HG03575 (cell line): ENCODE measurements around the gene MTM1.

Experiments
- ATAC-seq: cut with Tn5 transposase; IDR thresholded peaks from one replicate; pipeline ENCODE4 v1.9.1; 2021; ENCODE audit not compliant: unreplicated experiment, insufficient number of reproducible peaks, low FRiP score; ENCODE audit errors: extremely low read depth

Gene MTM1

DNA sequence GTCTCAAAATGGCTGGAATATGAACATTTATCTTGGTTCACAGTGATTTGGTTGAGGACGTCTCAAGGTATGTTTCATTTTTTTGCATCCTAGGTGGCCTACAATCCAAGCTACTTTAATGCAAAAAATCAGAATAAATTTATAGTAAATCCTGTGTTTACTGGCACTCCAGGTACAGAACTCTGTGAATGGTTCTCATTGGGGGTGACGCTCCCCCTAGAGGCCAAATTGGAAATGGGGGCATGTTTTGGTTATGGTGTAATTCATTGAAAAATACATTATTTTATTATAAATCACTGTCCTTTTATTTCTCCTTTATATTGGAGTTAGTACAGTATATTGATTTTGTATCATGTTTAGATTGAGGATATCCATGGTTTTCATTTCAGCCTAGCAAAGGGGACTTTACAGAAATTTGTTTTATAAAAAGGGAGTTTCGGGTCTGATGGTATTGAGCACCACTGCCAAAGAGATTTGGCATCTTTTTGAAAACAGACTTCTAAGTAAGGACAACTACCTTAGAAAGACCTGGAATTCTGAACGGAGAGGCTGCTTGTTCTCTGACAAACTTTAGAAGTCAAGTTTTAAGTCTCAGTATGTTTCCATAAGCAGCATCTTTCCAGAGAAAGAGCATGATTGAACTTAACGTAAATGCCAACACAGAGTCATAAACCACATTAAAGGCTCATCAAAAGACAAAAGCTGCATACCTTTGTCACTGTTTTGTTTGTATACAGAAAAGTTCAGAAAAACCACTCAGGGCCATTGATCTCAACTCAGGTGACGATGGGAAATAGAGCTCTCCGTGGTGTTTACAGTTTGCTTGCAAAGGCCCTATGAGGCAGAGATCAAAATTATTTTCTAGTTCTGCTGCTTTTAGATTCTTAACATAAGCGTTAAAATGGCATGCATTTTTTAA is 19.4 kb downstream of the MTM1 start:
- no peak for ATAC-seq

DNA sequence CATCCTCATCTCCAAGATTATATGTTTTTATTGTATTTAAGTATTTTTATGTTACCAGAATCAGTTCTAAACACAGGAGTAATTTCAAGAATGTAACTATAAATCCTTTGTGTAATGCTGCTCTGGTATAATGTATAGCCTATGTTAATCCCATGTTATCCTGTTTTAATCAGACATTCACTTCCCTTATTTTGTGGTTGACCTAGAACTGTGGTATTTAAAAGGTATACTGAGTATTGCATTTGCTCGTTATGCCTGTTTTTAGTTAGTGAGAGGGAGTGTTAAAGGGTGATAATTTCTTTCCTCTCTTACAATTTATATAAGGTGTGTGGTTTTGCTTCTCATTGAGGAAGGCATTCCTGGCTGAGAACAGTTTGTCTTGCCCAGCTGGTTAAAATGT is 26.2 kb downstream of the MTM1 start:
- ATAC-seq = no peak

DNA sequence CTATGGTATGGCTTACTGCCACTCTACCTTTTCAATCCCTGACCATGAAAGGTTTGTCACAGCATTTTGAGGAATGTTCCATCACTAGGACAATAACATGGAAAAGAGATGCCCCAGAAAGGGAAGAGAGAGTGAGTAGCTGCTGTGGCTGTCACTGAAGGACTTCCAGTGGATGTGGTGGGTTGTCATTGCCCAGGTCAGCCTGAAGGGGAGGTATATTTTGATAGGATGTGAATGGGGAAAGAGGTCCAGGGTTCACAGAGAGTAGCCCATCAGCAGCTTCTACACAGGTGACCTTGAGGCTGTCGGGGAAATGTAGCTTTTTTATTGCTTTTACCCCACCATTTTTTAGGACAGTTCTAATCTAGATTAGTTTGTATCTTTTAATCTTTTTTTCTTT is 30.8 kb downstream of the MTM1 start:
- no peak for ATAC-seq

DNA sequence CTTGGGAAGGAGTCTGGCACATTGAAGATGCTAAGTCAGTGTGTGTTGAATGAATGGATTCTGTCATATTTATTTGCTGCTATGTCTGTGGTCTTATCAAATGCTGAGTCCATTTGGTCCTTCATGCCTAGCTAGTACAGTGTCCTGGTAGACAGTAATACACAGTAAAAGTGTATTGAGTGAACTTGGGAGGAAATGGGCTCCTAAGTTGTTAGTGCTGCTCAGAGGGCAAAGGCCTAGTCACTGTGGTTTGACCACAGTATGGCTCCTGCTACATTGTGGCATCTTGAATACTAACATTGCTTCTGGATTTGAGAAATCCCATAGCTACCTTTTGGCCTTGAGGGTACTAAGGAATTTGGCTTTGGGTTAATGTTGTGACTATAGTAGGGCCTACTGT is 33.9 kb downstream of the MTM1 start:
- no peak for ATAC-seq

DNA sequence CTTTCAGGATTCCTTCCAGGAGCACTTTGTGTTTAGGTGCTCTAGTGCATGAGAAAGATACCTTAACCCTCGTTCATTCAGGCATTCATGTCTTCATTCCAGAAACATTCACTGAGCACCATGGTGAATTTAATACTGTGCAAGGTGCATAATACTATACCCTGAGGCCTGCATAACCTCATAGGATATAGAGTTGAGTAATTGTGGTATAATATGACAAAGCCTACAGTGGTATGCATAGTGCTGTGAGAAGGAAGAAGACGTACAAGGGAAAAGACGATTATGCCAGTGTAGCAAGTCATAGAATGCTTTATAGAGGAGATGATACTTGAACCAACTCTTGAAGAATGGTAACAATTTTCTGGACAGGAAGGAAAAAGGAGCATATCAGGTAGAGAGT is 34.3 kb downstream of the MTM1 start:
- ATAC-seq = no peak

DNA sequence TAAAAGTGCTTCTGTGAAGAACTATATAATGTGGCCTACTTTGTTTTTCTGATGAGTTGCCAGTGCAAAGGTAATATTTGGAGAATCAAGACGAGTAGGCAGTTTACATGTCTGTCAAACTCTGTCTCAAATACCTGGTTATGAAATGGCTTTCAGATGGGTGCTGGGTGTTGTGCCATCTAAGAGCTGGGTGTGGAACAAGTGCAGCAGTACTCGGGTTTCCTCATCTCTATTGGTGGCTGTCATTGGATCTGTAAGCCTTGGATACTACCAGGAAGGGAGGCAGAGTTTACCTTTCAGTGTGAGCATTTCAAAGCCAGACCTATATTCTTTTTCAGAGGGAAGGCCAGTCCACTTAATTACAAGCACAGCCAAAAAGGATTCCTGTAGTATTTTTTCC is 37.2 kb downstream of the MTM1 start:
- ATAC-seq = no peak

DNA sequence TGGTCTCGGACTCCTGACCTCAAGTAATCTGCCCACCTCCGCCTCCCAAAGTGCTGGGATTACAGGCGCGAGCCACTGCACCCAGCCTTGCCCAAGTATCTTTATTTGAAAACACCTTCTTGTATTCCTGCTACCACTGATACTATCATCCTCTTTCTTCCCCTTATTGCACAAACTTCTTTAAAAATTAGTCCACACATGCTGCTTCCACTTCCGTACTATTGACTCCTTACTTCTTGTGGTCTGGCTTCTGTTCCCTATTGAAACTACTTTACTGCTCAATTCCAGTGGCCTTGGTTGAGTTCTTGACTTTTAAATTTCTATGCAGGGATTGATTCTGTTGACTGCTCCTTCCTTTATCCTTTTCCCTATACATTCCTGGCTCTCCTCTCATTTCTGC is 38.8 kb downstream of the MTM1 start:
- ATAC-seq = no peak

DNA sequence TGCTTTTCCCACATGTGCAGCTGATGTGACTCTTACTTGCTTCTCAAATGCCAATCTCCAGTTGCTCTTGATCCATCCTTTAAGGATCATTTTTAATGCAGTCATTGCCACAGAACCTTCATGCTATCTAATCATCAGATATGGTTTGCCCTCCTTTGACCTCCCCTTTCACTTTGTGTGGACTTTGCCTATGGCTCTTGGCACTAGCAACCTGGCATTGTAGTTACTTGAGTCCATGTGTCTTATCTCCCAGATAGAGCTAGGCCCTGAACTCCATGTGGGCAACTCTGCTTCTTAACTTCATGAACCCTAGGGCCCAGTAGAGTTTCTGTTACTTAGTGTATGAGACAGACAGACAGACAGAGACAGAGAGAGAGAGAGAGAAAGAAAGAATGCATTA is 41.6 kb downstream of the MTM1 start:
- ATAC-seq = no peak

DNA sequence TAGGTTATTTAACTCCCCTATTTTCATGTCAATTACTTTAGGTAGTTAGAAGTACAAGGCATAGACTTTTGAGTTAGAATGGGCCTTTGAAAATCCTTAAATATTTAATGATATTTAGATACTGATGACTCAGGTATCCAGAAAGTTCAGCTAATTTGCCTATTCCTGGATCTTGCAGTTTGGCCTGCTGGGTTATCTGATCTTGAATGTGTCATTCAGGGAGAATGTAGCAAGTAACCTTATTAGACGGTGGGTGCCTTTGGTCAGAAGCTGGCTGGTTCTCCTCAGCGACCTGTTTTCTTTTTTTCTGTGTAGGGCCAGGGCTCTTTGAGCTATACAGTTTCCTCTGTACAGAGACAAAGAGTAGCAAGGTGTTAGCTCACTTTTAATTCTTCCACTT is 42.0 kb downstream of the MTM1 start:
- no peak for ATAC-seq

DNA sequence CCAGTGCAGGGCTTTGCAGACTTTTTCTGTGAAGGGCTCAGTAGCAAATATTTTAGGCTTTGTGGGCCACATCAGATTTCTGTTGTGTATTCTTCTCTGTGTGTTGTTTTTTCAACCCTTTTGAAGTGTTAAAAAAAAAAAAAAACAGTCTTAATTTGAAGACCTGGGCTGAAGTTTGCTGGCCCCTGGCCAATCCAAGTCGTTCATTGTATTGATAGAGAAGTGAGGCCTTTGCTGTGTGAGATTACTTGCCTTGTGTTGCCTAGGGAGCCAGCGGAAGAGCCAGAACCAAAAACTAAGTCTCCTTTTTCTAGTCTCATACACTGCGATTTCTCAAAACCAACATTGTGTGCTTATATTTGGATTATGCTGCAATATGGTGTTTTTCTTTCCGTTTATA is 46.9 kb downstream of the MTM1 start:
- no peak for ATAC-seq

DNA sequence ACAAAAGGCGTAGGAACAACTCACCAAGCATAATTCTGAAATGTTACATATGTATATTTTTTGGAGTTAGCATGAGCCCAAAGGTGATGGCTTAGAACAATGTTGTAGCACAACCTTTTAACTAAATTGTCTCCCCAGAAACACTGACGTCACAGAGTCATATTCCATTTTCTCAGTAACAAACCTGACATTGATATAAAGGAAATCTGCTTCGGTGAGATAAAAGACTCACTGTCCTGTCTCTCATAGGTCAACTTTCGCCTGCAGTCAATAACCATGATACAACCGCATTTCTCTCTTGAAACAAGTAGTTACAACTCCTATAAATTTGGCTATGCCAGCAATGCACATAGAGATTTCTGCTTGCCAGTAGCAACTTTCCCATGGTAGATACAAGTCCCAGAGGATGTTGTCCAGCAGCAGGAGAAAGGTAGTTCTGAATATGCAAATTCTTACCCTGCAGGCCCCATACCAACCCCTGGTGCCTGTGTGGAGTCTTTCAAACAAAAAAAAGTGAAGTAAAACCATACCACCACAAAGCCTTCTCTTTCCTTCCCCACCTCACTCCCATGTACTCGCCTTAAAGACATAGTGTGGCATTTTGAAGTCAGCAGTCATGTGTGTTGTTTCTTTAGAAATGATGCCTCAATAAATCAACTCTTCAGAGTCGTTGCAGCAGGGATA is 47.9 kb downstream of the MTM1 start:
- no peak for ATAC-seq

DNA sequence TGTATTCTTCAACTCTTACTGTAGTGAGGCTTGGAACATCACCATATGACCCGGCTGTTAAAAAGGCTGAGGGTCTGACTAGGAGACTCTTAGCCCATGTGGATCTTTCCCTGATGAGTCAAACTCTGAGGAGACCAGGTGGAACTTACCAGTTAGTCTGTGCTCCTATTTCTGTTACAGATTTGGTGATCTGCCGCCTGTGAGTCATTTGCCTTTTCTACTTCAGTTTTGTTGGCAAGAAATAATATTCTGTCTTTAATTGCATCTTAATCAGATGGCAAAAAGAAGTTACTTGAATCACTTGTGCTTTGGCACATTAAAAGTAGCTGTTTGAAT is 48.4 kb downstream of the MTM1 start:
- no peak for ATAC-seq

DNA sequence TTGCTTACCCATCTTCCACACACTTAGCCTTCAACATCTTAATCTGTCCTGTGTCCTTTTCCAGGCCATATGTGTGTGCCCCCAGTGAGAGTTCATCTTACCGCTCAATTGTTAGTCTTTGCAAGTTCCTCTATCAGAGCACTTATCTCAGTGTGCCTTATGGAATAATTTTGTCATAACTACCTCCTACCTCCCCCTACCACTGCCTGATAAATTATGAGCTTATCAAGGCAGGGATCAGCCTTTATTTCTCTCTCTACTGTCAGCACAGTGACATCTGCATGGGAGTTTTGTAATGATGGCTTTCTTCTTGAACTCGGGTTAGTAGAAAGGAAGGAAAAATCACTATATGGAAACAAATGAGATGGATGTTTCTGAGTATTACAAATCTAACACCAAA is 53.2 kb downstream of the MTM1 start:
- ATAC-seq = no peak

DNA sequence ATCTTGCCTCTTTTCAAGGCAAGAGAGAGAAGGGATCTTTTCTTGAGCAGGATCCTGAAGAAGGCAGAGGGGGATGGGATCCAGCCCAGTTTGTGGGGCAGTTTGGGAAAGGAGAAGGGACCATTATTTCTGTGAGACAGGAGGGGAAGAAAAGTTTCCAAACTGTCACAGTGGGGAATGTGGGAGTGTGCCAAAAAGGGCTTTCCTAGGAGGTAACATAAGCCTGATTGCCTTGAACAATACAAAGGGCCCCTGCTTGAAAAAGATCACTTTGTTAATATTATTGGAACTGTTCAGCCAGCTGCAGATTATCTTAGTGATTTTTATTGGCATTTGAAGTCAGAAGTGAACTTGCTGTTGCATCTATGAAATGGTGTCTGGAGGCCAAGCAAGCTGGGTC is 55.2 kb downstream of the MTM1 start:
- ATAC-seq = no peak

DNA sequence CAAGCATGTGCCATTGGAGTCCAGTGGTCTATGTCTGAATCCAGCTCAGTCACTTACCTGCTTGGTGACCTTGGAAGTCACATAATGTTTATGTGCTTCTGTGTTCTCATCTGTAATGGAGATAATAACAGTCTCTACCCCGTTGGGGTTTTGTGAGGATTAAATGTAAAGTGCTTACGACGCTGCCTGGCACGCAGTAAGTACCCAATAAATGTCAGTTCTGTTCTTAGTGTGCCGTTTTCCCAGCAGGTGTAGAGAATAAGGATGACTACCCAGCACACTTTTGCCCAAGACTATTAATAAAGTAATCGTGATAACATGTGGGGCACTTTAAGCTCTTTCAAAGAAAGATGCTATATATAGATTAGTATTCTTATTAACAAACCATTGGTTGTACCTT is 56.7 kb downstream of the MTM1 start:
- no peak for ATAC-seq

DNA sequence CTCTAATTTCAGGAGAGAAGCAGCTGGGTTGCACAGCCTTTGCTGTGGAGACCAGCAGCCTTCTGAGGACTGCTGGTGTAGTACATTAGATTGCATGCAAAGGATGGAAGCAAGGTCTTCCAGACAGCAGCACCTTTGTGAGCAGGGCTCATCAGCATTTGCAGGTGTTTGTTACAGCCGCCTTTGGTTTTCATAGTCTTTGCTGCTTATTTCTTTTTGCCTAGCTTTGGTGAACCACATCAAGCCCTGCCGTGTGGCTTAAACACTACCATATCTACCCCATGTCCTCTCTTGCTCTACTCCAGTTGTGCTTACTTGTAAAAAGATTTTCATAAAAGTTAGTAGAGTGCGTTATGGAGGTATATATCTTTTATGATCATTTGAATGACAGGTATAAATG is 57.5 kb downstream of the MTM1 start:
- no peak for ATAC-seq

DNA sequence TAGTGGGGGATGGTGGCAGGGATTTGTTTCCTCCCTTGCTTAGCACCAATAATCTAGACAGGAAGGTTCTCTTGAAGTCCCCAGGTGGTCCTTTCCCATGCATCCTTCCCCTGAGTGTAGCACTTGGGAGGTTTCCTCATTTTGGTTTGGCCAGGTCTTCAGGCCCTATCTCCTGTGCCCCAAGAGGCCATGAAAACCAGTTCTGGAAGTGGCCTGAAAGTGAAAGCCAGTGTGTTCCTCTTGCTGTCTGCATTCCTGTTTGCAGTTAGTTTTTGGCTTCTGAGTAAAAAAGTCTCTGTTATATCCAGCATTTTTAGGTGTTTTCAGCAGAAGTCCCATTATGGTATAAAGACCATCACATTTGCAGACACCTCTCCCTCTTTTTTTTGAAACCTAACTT is 59.5 kb downstream of the MTM1 start:
- no peak for ATAC-seq

DNA sequence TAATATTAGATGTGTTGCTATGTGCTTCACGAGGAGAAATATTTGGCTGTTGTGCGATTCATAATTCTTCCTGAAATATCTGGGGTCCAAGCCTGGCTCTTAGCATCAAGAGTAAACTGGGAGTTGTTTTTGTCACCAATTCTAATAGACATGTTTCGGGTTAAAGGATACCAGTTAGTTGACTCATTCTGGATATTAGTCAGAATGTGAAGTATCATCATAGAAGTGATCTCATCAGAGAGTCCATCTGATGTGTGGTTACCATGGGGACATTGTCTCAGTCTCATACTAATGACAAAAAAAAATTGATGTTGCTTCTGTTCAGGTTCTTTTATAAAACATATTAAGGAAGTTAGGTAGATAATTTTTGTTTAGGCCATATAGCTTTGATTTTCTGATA is 67.5 kb downstream of the MTM1 start:
- ATAC-seq = peak; percentile 87

DNA sequence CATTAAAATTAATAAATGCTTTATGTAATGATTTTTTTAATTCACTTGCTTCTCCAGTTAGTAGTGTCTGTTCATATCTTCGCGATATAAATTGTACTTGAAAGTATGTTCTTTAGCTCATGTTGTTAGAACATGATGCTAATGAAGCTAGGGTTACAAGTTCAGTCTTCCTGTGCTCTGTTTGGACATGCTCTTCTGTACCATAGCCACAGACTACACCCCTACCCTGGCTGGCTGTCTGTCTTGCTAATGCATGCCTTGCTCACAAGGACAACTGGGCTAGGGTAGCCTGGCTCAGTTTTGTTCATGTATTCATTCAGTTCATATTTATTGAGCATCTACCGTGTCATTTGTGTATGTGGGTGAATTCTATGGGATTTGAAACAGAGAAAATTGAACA is 74.0 kb downstream of the MTM1 start:
- no peak for ATAC-seq

DNA sequence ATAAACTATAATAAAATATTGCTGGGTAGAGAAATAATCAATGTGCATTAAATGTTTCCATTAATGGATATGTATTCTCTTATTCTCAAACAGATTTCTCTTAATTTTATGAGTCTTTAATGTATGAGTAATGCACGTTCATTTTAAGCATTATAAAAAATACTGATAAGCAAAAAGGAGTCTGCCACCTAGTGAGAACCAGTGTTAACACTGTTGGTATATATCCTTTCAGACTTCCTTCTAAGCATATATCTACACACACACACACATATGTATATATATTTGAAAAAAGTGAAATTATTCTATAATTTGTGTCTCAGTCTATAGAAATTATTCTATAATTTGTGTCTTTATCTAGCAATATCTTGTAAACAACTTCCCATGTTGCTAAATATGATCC is 74.8 kb downstream of the MTM1 start:
- ATAC-seq = no peak

DNA sequence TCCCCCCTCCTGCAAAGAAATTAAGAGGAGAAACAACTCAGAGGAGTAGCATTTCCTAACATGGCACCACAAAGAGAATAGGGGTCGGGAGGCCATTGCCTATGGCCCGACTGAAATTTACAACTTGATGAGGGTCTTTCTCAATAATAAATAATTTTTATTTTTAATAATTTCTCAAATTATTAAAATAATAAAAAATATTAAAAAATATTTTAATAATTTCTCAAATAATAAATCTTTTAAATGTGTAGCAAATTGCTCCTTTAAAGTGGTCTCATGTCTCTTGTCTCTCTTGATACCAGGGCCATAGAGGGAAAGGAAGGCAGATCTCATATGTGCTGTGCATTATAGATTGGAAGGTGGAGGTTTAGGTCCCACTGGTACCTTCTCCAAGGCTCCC is 75.5 kb downstream of the MTM1 start:
- no peak for ATAC-seq
